Measurements from ENCODE around the gene OR7C2. TPM values are rescaled to one million over a fixed set of nuclear protein-coding genes. Genes with fewer than 3 reads are reported as not detected.

Gene OR7C2
- polyA plus RNA-seq, 1 donor (not counting 4 experiments of a cell fraction or from before 2014, with no cell fraction given): not detected

- FAIRE-seq: no peak
- no peaks in the 10 kb centered on the region for H3K9me3 ChIP-seq (ENCODE audit: control insufficient read depth, low read depth, low read length)
- H3K27me3 ChIP-seq (ENCODE audit: control insufficient read depth, extremely low read depth, insufficient read depth, low read length): peaks cover 15% of the 10 kb centered on the region
- H3K9me1 ChIP-seq (ENCODE audit: control insufficient read depth, extremely low read depth, insufficient read depth, low read length): no peaks in the 10 kb centered on the region
- TF ChIP-seq CTCF (optimal IDR thresholded peaks at IDR 0.05 in 1 of 3, IDR thresholded peaks at IDR 0.05 in 1 of 3, conservative IDR thresholded peaks at IDR 0.05 in 1 of 3; ENCODE audit: extremely low read depth in 1 of 3, insufficient read depth in 2 of 3, low read length in 3 of 3): no peak
- no peak for TF ChIP-seq EZH2 (IDR thresholded peaks at IDR 0.05; ENCODE audit: low read length)
- no peak for DNase-seq (ENCODE audit: low read depth, low spot score)
- H3K4me3 ChIP-seq (ENCODE audit: control insufficient read depth in 2 of 3, extremely low read depth in 1 of 3, insufficient read depth in 2 of 3, low read depth in 1 of 3, low read length in 3 of 3): no peak overlapping the region
- no peak overlapping the region for H3K4me2 ChIP-seq (ENCODE audit: control insufficient read depth, extremely low read depth, insufficient read depth, low read depth, low read length)
- no peaks in the 10 kb centered on the region for H4K20me1 ChIP-seq (ENCODE audit: control insufficient read depth, extremely low read depth, insufficient read depth, low read length)
- H3K4me1 ChIP-seq (ENCODE audit: control insufficient read depth, extremely low read depth, insufficient read depth, low read length): no peaks in the 10 kb centered on the region
- no peak overlapping the region for H3K9ac ChIP-seq (ENCODE audit: control insufficient read depth, extremely low read depth, insufficient read depth, low read length)
- dilution Hi-C loops (cut with MboI; ENCODE audit: extremely low pct_ligation_motif_present, low sequenced_read_pairs): no loop called here
- H3K27ac ChIP-seq (ENCODE audit: control insufficient read depth, insufficient read depth, low read length): no peak overlapping the region
- no peak overlapping the region for H2AFZ ChIP-seq (ENCODE audit: control insufficient read depth, low read length)
- H3K79me2 ChIP-seq (ENCODE audit: control insufficient read depth, insufficient read depth, low read length): no peaks in the 10 kb centered on the region
- H3K36me3 ChIP-seq (ENCODE audit: control insufficient read depth in 2 of 2, extremely low read depth in 1 of 2, insufficient read depth in 2 of 2, low read length in 2 of 2): no peaks in the 10 kb centered on the region
Measured at GRCh38 chr19:14985133-14985532, 43.8 kb downstream of the OR7C2 start.

Other genes starting within 250 kb of the OR7C2 start
- 4.1 to 5.3 TPM (median 4.2 TPM) in 3 replicates for gene ADGRE2, start 162.9 kb upstream of the OR7C2 start, polyA plus RNA-seq
- gene OR7A5, start 106.3 kb upstream of the OR7C2 start, polyA plus RNA-seq: 0.01 to 0.13 TPM in 2 of 3 replicates, not detected in the other
- gene OR7C1, start 106.3 kb upstream of the OR7C2 start, polyA plus RNA-seq: 0.03 to 0.09 TPM (median 0.06 TPM) in 3 replicates
- not detected in 3 replicates for gene OR7A10, start 92.6 kb upstream of the OR7C2 start, polyA plus RNA-seq
- not detected in 3 replicates for gene OR7A17, start 55.4 kb upstream of the OR7C2 start, polyA plus RNA-seq
- 0.59 to 1.9 TPM (median 0.96 TPM) in 3 replicates for gene SLC1A6, start 38.4 kb downstream of the OR7C2 start, polyA plus RNA-seq
- 52.7 to 243 TPM (median 122 TPM) in 3 replicates for gene CASP14, start 108.0 kb downstream of the OR7C2 start, polyA plus RNA-seq
- not detected in 3 replicates for gene OR1I1, start 140.7 kb downstream of the OR7C2 start, polyA plus RNA-seq
- 5.8 to 8.8 TPM (median 6.4 TPM) in 3 replicates for gene SYDE1, start 165.9 kb downstream of the OR7C2 start, polyA plus RNA-seq

Data from keratinocyte (primary cell).